ENCODE measurements around the gene PHLDA3. TPM values are rescaled to one million over a fixed set of nuclear protein-coding genes. Genes with fewer than 3 reads are reported as not detected.

Gene PHLDA3
- total and polyA plus RNA-seq, 4 donors: 0.36 to 2.2 (median 1.0) TPM

DNA sequence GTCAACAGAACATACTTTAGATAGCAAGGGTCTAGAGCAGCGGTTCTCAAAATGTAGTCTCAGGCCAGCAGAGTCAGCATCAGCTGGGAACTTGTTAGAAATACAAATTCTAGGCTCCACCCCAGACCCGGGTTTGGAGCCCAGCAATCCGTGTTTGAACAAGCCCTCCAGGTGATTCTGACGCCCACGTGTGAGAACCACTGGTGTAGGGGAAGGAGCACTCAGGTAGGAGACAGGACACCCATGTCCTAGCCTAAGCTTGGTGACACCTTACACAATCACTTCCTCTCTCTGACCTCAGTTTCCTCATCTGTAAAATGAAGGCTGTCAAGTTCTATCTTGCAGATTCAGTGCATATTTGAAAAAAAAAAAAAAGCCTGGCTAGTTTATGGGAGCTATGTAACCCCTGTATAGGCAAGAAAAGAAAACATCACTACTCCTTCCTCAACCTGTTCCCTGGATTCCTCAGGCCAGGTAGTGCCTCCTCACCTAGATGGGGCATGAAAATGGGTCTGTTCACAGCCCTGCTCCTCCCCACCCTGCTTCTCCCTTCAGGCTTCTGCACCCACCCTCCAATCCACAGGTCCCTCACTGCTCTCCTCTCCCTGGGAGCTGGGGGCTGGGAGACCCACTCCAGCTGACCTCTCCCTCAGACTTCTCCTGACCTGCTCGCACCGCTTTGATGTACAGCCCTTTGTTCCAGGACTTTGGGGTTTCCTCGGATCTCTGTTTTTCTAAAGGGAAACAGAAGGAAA, 7.1 kb upstream of the PHLDA3 start:
- Histone ChIP-seq H3K4me1 (ENCODE audit: control insufficient read depth in 4 of 4, insufficient read depth in 4 of 4, low read length in 3 of 4) (peaks cover 0 to 7% (median 4%) of the 10 kb centered on the region in 4 donors), H3K9ac (ENCODE audit: low read depth in 1 of 2, low read length in 2 of 2) (no peak overlapping the region), H3K27ac (ENCODE audit: low read depth in 1 of 2, low read length in 2 of 2) (no peak overlapping the region), H3K4me3 (ENCODE audit: low read depth in 1 of 3, low read length in 3 of 3) (no peak overlapping the region), H3K9me3 (ENCODE audit: control insufficient read depth in 4 of 4, low read length in 3 of 4) (no peaks in the 10 kb centered on the region), H3K36me3 (ENCODE audit: control insufficient read depth in 4 of 4, insufficient read depth in 3 of 4, low read depth in 1 of 4, low read length in 3 of 4) (no peaks in the 10 kb centered on the region), H3K27me3 (ENCODE audit: control insufficient read depth in 4 of 4, insufficient read depth in 4 of 4, low read length in 3 of 4) (peaks cover 0 to 2% (median 0%) of the 10 kb centered on the region in 4 donors)
- no peak for TF ChIP-seq YY1 (IDR thresholded peaks at IDR 0.05)
- no peak for TF ChIP-seq HNF4G (IDR thresholded peaks at IDR 0.05)
- no peak for TF ChIP-seq HNF4A (conservative IDR thresholded peaks at IDR 0.05)
- TF ChIP-seq NR2F2 (IDR thresholded peaks at IDR 0.05): no peak
- TF ChIP-seq FOXA2 (IDR thresholded peaks at IDR 0.05): no peak
- no peak for TF ChIP-seq RAD21 (IDR thresholded peaks at IDR 0.05)
- no peak for TF ChIP-seq GABPA (IDR thresholded peaks at IDR 0.05 in 1 of 2, conservative IDR thresholded peaks at IDR 0.05 in 1 of 2)
- TF ChIP-seq SP1 (IDR thresholded peaks at IDR 0.05): no peak
- no peak for TF ChIP-seq EGR1 (IDR thresholded peaks at IDR 0.05; ENCODE audit: low read depth in 2 of 2)
- TF ChIP-seq JUND (IDR thresholded peaks at IDR 0.05): no peak
- no peak for TF ChIP-seq FOXA1 (IDR thresholded peaks at IDR 0.05)
- TF ChIP-seq, protein P1, sequence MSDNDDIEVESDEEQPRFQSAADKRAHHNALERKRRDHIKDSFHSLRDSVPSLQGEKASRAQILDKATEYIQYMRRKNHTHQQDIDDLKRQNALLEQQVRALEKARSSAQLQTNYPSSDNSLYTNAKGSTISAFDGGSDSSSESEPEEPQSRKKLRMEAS (IDR thresholded peaks at IDR 0.05): no peak
- TF ChIP-seq, protein P2, sequence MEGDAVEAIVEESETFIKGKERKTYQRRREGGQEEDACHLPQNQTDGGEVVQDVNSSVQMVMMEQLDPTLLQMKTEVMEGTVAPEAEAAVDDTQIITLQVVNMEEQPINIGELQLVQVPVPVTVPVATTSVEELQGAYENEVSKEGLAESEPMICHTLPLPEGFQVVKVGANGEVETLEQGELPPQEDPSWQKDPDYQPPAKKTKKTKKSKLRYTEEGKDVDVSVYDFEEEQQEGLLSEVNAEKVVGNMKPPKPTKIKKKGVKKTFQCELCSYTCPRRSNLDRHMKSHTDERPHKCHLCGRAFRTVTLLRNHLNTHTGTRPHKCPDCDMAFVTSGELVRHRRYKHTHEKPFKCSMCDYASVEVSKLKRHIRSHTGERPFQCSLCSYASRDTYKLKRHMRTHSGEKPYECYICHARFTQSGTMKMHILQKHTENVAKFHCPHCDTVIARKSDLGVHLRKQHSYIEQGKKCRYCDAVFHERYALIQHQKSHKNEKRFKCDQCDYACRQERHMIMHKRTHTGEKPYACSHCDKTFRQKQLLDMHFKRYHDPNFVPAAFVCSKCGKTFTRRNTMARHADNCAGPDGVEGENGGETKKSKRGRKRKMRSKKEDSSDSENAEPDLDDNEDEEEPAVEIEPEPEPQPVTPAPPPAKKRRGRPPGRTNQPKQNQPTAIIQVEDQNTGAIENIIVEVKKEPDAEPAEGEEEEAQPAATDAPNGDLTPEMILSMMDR (IDR thresholded peaks at IDR 0.05; ENCODE audit: low read depth, low read length, missing input control): no peak
- no peak for TF ChIP-seq TAF1 (conservative IDR thresholded peaks at IDR 0.05)
- TF ChIP-seq RXRA (IDR thresholded peaks at IDR 0.05): no peak
- WGBS: 70% methylated on average over 8 of the region's 8 CpGs
- DNase-seq (ENCODE audit: low spot score): no peak

DNA sequence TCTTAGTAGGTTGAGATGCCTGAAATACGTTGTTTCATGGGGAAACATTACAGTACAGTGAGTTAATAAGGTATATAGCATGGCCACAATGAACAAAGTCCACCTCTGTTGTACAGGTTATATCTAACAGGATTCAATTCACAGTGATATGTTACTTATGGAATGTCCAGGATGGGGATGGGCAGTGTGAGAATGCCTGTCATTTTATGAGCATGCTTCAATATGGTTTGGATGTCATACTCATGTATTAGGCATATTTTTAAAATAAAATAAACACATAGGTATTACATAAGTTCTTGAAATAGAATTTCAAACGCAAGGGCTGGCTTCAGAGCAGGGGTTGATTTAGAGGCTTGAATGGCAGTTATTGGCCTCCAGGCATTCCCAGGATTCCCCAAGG, 6.1 kb upstream of the PHLDA3 start:
- Histone ChIP-seq H3K27me3 (ENCODE audit: control insufficient read depth in 4 of 4, insufficient read depth in 4 of 4, low read length in 3 of 4) (peaks cover 0 to 2% (median 0%) of the 10 kb centered on the region in 4 donors), H3K4me1 (ENCODE audit: control insufficient read depth in 4 of 4, insufficient read depth in 4 of 4, low read length in 3 of 4) (peaks cover 0 to under 1% (median 0%) of the 10 kb centered on the region in 4 donors), H3K9me3 (ENCODE audit: control insufficient read depth in 4 of 4, low read length in 3 of 4) (no peaks in the 10 kb centered on the region), H3K36me3 (ENCODE audit: control insufficient read depth in 4 of 4, insufficient read depth in 3 of 4, low read depth in 1 of 4, low read length in 3 of 4) (no peaks in the 10 kb centered on the region), H3K27ac (ENCODE audit: low read depth in 1 of 2, low read length in 2 of 2) (no peak overlapping the region), H3K9ac (ENCODE audit: low read depth in 1 of 2, low read length in 2 of 2) (no peak overlapping the region), H3K4me3 (ENCODE audit: low read depth in 1 of 3, low read length in 3 of 3) (no peak overlapping the region)
- no peak for DNase-seq (ENCODE audit: low spot score)
- TF ChIP-seq TAF1 (conservative IDR thresholded peaks at IDR 0.05) (no peak), YY1 (IDR thresholded peaks at IDR 0.05) (no peak), RXRA (IDR thresholded peaks at IDR 0.05) (no peak), FOXA2 (IDR thresholded peaks at IDR 0.05) (no peak), GABPA (IDR thresholded peaks at IDR 0.05 in 1 of 2, conservative IDR thresholded peaks at IDR 0.05 in 1 of 2) (no peak), HNF4A (conservative IDR thresholded peaks at IDR 0.05) (no peak), JUND (IDR thresholded peaks at IDR 0.05) (no peak), HNF4G (IDR thresholded peaks at IDR 0.05) (no peak), FOXA1 (IDR thresholded peaks at IDR 0.05) (no peak), NR2F2 (IDR thresholded peaks at IDR 0.05) (no peak), EGR1 (IDR thresholded peaks at IDR 0.05; ENCODE audit: low read depth in 2 of 2) (no peak), RAD21 (IDR thresholded peaks at IDR 0.05) (no peak), SP1 (IDR thresholded peaks at IDR 0.05) (no peak)
- TF ChIP-seq, protein P3, sequence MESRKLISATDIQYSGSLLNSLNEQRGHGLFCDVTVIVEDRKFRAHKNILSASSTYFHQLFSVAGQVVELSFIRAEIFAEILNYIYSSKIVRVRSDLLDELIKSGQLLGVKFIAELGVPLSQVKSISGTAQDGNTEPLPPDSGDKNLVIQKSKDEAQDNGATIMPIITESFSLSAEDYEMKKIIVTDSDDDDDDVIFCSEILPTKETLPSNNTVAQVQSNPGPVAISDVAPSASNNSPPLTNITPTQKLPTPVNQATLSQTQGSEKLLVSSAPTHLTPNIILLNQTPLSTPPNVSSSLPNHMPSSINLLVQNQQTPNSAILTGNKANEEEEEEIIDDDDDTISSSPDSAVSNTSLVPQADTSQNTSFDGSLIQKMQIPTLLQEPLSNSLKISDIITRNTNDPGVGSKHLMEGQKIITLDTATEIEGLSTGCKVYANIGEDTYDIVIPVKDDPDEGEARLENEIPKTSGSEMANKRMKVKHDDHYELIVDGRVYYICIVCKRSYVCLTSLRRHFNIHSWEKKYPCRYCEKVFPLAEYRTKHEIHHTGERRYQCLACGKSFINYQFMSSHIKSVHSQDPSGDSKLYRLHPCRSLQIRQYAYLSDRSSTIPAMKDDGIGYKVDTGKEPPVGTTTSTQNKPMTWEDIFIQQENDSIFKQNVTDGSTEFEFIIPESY (IDR thresholded peaks at IDR 0.05): no peak
- TF ChIP-seq, protein P2 (IDR thresholded peaks at IDR 0.05; ENCODE audit: low read depth, low read length, missing input control): no peak
- TF ChIP-seq, protein P4, sequence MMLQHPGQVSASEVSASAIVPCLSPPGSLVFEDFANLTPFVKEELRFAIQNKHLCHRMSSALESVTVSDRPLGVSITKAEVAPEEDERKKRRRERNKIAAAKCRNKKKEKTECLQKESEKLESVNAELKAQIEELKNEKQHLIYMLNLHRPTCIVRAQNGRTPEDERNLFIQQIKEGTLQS (IDR thresholded peaks at IDR 0.05): no peak
- TF ChIP-seq, protein P5, sequence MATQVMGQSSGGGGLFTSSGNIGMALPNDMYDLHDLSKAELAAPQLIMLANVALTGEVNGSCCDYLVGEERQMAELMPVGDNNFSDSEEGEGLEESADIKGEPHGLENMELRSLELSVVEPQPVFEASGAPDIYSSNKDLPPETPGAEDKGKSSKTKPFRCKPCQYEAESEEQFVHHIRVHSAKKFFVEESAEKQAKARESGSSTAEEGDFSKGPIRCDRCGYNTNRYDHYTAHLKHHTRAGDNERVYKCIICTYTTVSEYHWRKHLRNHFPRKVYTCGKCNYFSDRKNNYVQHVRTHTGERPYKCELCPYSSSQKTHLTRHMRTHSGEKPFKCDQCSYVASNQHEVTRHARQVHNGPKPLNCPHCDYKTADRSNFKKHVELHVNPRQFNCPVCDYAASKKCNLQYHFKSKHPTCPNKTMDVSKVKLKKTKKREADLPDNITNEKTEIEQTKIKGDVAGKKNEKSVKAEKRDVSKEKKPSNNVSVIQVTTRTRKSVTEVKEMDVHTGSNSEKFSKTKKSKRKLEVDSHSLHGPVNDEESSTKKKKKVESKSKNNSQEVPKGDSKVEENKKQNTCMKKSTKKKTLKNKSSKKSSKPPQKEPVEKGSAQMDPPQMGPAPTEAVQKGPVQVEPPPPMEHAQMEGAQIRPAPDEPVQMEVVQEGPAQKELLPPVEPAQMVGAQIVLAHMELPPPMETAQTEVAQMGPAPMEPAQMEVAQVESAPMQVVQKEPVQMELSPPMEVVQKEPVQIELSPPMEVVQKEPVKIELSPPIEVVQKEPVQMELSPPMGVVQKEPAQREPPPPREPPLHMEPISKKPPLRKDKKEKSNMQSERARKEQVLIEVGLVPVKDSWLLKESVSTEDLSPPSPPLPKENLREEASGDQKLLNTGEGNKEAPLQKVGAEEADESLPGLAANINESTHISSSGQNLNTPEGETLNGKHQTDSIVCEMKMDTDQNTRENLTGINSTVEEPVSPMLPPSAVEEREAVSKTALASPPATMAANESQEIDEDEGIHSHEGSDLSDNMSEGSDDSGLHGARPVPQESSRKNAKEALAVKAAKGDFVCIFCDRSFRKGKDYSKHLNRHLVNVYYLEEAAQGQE (IDR thresholded peaks at IDR 0.05): no peak
- TF ChIP-seq, protein P1 (IDR thresholded peaks at IDR 0.05): no peak
- 70% methylated on average over 2 of the region's 2 CpGs for WGBS
